Testis (tissue), 2 donors: ENCODE data around the gene WRNIP1.

Experiments
- CTCF ChIP-seq, 3 experiments: fragments of 450-650 bp in 2 of 3; fragments of 200-600 bp in 1 of 3; sonication (generic) in 1 of 3; IDR thresholded peaks; one replicate each; pipeline ENCODE4 v1.5.1; 2016 to 2019; ENCODE audit warnings: antibody characterized with exemption in 3 of 3, mild to moderate bottlenecking in 2 of 3, moderate library complexity in 1 of 3
- POLR2A ChIP-seq: fragments of 450-650 bp; IDR thresholded peaks from one replicate; pipeline ENCODE4 v1.6.1; 2017; ENCODE audit warnings: antibody characterized with exemption, mild to moderate bottlenecking, moderate library complexity

GRCh38 chr6:2767657-2768524, 2.7 kb downstream of the WRNIP1 start:
- TF ChIP-seq CTCF (IDR thresholded peaks at IDR 0.05) (no peak), POLR2A (no peak)
